ENCODE measurements around the gene NCDN.
A peak's percentile ranks its signal among the peaks of the same experiment; 100 is the strongest.
"Not testable (repeated sequence)": the region's sequence is repeated elsewhere in the genome, so short reads cannot be mapped to it uniquely, and the experiment has no call there.

Gene NCDN

DNA sequence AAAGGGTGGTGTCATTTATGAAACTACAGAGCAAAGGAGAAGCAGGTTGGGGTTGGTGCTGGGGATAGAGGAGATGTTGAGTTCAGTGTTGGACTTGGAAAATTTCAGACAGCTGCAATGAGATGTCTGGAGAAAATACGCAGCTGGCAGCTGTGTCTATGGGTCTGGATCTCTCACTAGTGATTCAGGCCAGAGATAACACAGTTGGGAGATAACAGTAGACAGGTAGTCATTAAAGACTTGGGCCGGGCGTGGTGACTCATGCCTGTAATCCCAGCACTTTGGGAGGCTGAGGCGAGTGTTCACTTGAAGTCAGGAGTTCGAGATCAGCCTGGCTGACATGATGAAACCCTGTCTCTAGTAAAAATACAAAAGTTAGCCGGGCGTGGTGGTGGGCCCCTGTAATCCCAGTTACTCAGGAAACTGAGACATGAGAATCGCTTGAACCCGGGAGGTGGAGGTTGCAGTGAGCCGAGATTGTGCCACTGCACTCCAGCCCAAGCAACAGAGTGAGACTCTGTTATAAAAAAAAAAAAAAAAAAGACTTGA is 13.1 kb downstream of the NCDN start:
- DNase-seq (ENCODE audit: low spot score) = no peak

DNA sequence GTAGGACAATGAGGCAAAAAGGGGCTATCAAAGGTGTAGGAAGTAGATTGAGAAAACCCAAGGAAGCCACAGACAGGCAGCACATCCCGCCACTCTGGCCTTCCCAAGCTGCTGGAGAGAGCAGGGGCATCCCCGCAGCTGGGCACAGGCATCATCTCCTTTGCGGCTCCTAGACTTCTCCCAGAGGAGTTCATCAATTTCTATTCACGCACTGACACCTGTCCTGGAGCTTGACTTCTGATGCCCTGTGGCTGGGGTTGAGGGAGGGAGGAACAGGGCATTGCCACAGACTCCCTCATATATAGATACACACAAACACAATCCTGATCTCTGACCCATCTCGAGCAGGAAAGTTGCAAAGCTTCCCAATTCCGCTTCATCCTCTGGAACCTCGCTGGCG is 13.7 kb downstream of the NCDN start:
- no peak for DNase-seq (ENCODE audit: low spot score)

DNA sequence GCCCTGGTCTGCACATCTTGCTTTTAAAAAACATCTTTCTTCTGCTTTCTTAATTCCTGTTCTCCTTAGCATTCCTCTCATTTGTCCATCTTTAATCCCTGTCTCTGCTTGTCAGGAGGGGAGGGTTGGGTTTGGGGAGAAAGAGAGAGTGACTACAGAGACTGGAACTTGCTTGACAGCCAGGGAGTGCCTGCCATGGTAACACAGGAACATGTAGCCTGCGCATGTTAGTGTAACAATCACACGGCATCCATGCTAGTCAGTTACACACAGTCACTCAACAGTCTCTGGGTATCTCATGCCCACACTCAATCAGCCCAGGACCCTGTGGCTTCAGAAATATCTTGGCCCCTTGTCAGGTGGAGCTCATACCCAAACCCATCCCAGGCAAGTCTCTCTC is 14.7 kb downstream of the NCDN start:
- DNase-seq (ENCODE audit: low spot score) = no peak

DNA sequence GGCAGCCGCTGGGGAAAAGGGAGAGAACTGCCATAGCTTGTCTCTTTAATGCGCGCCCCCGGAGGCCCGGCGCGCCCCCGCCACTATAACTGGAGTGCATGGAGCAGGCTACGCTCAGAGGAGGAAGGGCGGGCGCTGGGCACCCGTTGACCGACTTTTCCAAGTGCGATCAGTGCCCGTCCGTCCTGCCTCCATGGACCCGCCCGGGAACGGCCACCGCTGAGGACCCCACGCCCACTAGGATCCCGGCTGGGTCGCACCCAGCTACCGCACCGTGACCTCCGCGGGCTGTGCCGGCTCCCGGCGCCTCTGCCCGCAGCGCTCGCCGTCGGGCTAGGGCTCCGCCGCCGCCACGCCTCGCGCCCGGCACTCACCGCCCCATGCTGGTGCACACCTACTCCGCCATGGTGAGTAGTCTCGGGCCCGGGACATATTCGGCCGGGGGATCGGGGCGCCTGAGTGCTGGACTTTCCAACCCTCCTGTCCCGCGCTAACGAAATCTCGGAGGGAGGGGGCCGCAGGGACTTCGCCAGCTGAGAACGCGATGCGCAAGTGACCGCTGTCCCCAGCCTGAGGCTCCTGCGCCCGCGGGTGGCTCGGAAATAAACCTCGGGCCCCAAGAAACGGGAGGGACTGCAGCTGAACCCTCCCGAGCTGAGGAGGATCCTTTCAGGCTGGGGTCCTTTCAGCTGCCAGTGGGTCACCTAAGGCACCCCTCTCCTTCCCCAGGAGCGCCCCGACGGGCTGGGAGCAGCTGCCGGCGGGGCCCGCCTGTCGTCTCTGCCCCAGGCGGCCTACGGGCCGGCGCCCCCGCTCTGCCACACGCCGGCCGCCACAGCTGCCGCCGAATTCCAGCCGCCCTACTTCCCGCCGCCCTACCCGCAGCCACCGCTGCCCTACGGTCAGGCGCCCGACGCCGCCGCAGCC is 15.9 kb downstream of the NCDN start, which contains the start of gene TFAP2E:
Gene TFAP2E, plus strand, starts transcription at position 117 of the 927 bp plus-strand sequence. Its CDS starts 264 bp downstream, at position 381.
- DNase-seq (ENCODE audit: low spot score) = peak; percentile 71

DNA sequence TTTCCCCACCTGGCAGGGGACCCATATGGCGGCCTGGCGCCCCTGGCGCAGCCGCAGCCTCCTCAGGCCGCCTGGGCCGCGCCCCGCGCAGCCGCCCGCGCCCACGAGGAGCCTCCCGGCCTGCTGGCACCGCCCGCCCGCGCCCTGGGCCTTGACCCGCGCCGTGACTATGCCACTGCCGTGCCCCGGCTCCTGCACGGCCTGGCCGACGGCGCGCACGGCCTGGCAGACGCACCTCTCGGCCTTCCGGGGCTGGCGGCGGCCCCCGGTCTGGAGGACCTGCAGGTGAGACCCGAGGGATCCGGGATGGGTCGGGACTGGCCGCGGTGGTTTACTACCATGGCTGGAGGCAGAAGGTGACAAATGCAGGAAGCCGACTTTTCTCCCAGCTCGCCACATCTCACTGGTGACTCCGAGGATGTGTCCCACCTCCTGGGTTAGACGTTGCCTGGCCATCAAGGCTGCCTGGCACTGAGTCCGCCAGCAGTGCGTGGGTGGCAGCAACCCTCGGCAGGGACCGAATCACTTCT is 16.6 kb downstream of the NCDN start:
- DNase-seq (ENCODE audit: low spot score) = no peak

DNA sequence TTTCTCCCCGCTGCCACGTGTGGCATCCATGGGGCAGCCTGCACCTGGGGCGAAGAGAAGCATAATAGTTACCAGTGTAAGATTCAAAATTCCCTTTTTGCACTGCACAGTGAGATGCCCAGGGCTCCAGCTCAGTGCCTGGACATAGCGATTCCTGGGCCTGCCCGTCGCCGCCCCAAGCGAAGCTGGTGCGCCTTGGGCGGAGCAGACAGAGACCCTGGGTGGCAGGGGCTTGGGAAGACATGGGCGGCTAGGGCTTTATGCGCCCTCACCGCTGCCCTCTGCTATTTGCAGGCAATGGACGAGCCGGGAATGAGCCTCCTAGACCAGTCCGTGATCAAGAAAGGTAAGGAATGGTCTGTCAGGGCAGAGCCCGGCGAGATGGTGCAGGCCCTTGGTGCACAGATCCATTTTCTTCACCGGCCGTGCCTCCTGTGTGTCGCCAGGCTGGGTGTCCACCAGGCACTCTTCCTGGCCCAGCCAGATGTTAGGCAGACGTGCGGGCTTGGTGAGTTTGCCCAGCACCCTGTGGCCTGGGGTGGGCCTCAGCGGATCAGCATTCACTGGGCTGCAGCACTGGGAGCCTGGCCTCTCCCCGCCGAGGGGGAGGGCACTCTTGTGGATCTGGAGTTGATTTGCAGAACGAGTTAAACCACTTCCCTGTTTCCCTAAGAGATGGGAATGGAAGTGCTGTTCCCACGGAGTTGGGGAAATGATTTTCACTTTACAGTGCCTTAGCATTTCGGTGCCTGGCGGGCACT is 17.2 kb downstream of the NCDN start:
- no peak for DNase-seq (ENCODE audit: low spot score)

DNA sequence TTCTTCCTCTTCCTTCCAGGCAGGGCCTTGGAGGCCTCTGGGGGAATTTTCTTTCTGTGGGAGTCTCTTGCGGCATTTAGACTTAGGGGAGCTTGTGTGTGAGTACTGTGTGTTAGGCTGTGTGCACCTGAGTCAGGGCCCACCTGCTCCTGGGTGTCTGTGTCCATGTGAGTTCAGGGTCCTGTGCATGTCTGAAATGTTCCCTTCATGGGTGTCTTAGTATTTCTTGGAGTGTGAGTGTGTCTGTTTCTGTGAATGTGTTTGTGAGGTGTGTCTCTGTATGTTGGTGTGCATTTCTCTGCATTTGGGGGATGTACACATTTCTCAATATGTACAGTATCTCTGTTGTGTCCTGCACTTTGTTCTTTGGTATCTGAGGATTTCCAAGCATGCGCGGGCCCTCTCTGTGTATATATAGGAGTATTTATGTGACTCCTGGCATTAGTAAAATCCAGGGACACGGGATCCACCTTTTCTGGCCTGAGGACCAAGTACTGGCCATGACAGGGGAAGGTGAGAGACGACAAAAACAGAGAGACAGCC is 17.9 kb downstream of the NCDN start:
- DNase-seq (ENCODE audit: low spot score) = no peak

DNA sequence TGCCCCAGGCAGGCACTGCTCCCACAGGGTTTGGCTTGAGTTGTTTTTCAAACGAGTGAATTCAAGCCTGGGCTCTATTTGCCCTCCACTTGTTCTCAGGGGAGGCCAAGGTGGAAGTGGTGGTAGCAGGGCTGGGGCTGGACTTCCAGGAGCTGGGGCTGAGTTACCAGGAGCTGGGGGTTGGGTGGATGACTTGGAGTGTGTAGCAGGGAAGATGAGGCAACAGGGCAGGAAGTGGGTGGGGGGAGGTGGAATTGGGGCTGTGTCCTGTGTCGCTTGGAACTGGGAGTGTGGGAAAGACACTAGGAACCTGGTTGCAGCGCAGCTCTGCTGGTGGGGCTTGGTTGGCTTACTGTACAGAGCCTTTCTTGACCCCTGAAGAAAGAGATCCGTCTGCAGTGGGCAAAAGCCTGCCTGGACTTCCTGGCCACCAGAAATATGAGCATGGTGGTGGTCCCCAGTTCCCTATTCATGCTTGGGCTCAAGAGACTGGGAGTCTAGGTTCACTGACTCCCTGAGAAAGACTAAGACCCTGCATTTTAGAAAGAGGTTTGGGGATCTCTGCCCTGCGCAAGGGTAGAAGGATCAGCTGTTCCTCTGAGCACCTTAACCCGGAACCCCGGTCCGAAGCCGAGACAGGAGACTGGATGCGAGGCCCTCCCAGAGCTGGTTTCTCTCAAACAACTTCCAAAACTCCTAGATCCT is 18.6 kb downstream of the NCDN start:
- DNase-seq (ENCODE audit: low spot score) = no peak

DNA sequence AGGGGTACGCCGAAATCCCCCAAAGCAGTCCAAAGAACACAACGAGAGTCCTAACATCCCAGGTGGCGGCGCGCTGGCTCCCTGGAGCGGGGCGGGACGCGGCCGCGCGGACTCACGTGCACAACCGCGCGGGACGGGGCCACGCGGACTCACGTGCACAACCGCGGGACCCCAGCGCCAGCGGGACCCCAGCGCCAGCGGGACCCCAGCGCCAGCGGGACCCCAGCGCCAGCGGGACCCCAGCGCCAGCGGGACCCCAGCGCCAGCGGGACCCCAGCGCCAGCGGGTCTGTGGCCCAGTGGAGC is 19.1 kb downstream of the NCDN start:
- DNase-seq (ENCODE audit: low spot score) = not testable (repeated sequence)

DNA sequence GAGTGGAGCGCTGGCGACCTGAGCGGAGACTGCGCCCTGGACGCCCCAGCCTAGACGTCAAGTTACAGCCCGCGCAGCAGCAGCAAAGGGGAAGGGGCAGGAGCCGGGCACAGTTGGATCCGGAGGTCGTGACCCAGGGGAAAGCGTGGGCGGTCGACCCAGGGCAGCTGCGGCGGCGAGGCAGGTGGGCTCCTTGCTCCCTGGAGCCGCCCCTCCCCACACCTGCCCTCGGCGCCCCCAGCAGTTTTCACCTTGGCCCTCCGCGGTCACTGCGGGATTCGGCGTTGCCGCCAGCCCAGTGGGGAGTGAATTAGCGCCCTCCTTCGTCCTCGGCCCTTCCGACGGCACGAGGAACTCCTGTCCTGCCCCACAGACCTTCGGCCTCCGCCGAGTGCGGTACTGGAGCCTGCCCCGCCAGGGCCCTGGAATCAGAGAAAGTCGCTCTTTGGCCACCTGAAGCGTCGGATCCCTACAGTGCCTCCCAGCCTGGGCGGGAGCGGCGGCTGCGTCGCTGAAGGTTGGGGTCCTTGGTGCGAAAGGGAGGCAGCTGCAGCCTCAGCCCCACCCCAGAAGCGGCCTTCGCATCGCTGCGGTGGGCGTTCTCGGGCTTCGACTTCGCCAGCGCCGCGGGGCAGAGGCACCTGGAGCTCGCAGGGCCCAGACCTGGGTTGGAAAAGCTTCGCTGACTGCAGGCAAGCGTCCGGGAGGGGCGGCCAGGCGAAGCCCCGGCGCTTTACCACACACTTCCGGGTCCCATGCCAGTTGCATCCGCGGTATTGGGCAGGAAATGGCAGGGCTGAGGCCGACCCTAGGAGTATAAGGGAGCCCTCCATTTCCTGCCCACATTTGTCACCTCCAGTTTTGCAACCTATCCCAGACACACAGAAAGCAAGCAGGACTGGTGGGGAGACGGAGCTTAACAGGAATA is 19.7 kb downstream of the NCDN start:
- DNase-seq (ENCODE audit: low spot score) = no peak

DNA sequence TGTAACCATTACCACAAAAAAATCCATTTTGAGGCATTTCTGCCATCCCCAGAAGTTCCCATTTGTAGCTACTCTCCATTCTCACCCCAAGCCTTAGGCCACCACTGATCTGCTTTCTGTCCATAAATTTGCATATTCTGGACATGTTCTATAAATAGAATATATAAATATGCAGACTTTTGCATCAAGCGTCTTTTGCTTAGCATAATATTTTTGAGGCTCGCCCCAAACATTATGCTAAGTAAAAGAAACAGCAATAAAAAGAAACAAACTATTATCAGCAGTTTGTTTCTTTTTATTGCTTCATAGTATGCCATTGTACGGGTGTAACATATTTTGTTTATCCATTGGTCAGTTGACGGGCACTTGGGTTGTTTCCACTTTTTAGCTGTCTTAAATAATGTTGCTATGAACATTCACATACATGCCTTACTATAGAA is 23.4 kb downstream of the NCDN start:
- DNase-seq (ENCODE audit: low spot score) = no peak

DNA sequence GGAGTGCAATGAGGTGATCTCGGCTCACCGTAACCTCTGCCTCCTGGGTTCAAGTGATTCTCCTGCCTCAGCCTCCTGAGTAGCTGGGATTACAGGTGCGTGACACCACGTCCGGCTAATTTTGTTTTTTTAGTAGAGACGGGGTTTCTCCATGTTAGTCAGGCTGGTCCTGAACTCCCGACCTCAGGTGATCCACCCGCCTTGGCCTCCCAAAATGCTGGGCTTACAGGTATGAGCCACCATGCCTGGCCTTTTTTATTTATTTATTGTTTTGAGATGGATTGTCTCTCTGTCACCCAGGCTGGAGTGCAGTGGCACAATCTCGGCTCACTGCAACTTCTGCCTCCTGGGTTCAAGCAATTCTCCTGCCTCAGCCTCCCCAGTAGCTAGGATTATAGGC is 24.0 kb downstream of the NCDN start:
- DNase-seq (ENCODE audit: low spot score) = not testable (repeated sequence)

DNA sequence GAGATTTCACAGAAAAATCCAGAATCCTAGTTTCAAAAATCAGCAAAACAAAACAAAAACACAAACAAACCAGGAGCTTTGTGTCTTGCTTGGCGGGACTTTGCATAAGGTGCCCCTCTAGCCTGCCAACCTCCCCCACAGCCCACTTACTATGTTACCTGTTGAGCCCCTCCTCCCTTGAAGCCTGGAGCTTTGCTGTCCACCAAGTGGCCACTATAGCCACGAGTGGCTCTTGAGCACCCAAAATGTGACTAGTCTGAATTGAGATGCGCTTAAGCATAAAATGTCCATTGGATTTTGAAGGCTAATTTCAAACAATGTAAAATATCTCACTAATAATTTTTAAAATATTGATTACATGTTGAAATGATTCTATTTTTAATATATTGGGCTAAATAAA is 27.7 kb downstream of the NCDN start:
- no peak for DNase-seq (ENCODE audit: low spot score)

DNA sequence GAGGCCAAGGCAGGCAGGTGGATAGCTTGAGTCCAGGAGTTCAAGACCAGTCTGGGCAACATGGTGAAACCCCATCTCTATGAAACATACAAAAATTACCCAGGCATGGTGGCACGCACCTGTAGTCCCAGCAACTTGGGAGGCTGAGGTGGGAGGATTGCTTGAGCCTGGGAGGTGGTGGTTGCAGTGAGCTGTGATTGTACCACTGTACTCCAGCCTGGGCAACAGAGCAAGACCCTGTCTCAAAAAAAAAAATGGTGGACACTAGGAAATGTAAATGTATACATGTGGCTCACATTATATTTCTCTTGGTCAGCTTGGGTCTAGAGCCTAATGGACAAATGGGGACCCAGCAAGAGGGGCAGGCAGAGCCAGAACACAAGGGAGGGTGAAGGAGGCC is 28.2 kb downstream of the NCDN start:
- DNase-seq (ENCODE audit: low spot score) = not testable (repeated sequence)

DNA sequence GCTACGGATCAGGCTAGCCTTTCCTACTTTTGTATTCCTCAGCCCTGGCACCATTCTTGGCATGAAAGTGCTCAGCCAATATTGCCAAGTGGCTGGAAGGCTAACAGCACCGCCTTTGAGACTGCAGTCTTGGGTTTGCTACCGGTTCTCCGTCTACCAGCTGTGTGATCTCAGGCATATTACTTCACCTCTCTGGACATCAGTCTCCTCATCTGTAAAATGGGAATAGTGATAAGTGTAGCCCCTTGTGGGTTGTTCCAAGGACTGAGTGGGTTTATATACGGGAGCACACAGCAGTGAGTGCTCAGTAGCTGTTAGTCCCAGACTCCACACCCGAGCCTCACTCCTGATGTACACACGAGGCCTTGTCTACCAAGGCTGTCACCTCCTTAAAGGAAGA is 29.2 kb downstream of the NCDN start:
- no peak for DNase-seq (ENCODE audit: low spot score)

DNA sequence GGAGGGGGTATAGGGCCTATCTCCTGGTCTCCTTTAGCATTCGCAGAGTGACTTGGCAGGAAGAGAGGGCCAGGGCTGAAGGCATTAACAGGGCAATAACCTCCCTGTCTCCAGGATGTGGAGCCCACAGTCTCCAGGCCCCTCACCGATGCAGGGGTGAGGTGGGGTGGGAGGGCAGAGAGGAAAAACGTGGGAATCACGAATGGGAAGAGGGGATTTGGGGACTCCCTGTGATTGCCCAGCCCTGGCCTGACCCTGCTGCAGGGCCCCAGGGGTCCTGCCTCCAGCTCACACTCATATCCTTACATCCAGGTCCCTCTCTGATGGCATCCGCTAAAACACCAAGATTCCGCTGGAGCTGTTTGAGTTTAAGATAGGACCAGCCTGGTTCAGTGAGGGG is 30.1 kb downstream of the NCDN start:
- DNase-seq (ENCODE audit: low spot score) = no peak

DNA sequence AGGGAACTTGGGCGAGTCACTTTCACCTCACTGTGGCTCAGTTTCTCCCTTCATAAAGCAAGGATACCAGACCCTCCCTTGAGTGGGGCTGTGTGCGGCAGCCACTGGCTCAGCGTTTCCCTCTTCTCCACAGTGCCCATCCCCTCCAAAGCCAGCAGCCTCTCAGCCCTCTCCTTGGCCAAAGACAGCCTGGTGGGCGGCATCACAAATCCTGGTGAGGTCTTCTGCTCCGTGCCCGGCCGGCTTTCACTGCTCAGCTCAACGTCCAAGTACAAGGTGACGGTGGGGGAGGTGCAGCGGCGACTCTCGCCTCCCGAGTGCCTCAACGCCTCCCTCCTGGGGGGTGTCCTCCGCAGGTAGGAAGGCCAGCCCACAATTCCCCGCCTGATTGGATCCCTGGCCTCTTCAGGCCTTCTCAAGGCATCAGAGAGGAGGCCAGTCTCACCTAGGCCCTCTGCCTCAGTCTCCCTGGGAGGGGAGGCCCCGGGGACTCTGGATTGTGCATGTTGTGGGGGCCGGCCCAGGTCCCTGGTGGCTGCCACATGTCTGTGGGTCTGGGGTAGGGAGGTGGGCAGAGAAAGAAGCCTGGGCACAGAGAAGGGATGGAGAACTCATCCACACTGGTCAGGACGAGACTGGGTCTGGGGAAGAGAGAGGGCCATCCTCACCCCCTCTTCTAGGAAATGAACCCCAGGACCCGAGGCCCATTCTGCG is 30.8 kb downstream of the NCDN start:
- no peak for DNase-seq (ENCODE audit: low spot score)

DNA sequence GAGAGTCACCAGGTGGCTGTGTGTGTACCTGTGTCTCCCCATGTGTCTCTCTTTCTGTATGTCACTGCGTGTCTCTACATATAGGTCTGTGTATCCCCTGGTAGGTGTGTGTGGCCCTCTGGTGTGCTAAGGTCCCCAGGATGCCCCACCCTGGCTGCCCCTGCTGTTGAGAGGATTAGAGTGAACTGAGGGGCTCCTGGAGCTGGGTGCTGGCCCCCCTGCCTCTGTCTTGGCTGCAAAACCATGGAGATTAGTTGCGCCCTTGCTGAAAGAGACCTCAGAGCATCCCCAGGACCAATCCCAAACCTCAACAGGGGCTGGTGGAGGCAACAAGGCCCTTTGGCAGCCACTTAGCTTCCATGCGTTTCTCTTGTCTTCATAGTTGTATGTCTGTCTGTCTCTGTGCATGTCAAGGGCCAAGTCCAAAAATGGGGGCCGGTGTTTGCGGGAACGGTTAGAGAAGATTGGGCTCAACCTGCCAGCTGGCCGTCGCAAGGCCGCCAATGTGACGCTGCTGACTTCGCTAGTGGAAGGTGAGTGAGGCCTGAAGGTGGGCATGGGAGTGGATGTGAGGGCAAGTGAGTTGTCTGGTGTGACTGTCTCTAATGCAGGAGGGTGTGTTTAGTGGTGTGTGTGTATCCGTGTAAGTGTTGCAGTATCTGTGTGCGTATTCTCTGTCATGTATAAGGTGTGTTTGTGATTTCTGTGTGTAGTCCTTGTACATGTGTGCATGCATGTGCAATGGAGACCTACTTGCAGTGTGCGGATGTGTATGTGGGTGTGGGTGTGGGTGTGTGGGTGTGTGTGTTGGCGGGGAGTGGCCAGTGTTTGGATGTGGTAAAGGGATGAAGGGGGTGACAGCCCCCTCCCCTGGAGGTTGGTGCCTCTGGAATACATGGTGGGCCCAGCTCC is 32.2 kb downstream of the NCDN start:
- no peak for DNase-seq (ENCODE audit: low spot score)

DNA sequence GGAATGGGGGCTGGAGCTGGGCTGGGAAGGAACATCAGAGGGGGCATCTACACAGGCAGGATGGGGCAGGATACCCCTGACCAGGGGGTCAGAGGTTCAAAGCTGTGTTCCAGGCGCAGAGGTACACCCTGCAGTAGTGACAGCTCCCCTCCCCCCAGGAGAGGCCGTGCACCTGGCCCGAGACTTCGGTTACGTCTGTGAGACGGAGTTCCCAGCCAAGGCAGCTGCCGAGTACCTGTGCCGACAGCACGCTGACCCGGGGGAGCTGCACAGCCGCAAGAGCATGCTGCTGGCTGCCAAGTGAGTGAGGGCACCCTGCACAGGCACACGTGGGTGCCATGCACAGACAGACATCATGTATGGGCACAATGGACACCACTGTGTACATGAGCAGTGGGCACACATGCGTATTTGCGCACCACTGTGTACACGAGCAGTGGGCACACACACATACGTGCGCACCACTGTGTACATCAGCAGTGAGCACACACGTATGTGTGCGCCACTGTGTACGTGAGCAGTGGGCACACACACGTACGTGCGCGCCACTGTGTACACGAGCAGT is 33.0 kb downstream of the NCDN start:
- no peak for DNase-seq (ENCODE audit: low spot score)

Data from HuH-7 (cell line).